GM12878 (cell line): ENCODE results near the gene POMT2. TPM values are rescaled to one million over a fixed set of nuclear protein-coding genes. Genes with fewer than 3 reads are reported as not detected.
A peak's percentile ranks its signal among the peaks of the same experiment; 100 is the strongest.

ENCODE experiments used
- ATAC-seq: fragments of 200-7000 bp; cut with Tn5 transposase; 3 replicates; pipeline ENCODE4 v1.9.1; 2020; ENCODE audit warnings: mild to moderate bottlenecking, moderate library complexity
- BruUV-seq: library from RNA; stranded (reverse); fragments of 400-500 nt; replicated peaks from 2 replicates; lab custom pipeline; 2021; lab: Mats Ljungman, UMichigan
- CTCF ChIA-PET: fragments of 300-600 bp; sonication (Branson Sonifier 250); formaldehyde crosslinking; extraction: SDS; loops from one replicate; lab custom pipeline; 2021; ENCODE audit warnings: inconsistent platforms; lab: Yijun Ruan, JAX
- POLR2A ChIA-PET: fragments of 350-600 bp; formaldehyde crosslinking; extraction: SDS; loops from one replicate; lab custom pipeline; 2021; ENCODE audit warnings: inconsistent platforms; lab: Charles Lee
- RAD21 ChIA-PET: fragments of 300-600 bp; sonication (Branson Sonifier 250); formaldehyde crosslinking; loops from one replicate; lab custom pipeline; 2023; ENCODE audit warnings: antibody characterized with exemption; ENCODE audit not compliant: unreplicated experiment; lab: Charles Lee
- SMC1A ChIA-PET: fragments of 300-600 bp; sonication (Branson Sonifier 250); formaldehyde crosslinking; loops from one replicate; lab custom pipeline; 2023; ENCODE audit not compliant: unreplicated experiment, uncharacterized antibody; lab: Charles Lee
- DNase-seq: peaks from one replicate; pipeline ENCODE4 v3.0.0-alpha.2; 2011; ENCODE audit warnings: low read depth, low spot score
- FAIRE-seq: peaks from 3 replicates; lab custom pipeline; 2011; peaks lifted over from hg19 to GRCh38; lab: Jason Lieb, UNC
- H2AFZ ChIP-seq: 2 replicates; pipeline ENCODE4 v1.6.0; 2011; ENCODE audit warnings: low read depth, low read length, control low read depth; ENCODE audit not compliant: control insufficient read depth
- H3K27ac ChIP-seq: 2 replicates; pipeline ENCODE4 v1.5.1; 2011; ENCODE audit warnings: control low read depth; ENCODE audit not compliant: control insufficient read depth, insufficient read depth
- H3K27me3 ChIP-seq, 2 experiments: replicated peaks in 1 of 2; 2 replicates each; pipeline versions ENCODE4 v1.6.0 to v1.6.1; 2011; ENCODE audit warnings: low read length in 1 of 2; ENCODE audit not compliant: control insufficient read depth in 2 of 2, insufficient read depth in 2 of 2
- H3K36me3 ChIP-seq, 2 experiments: 2 replicates each; pipeline ENCODE4 v1.5.1; 2011; ENCODE audit warnings: low read length in 1 of 2; ENCODE audit not compliant: control insufficient read depth in 2 of 2, insufficient read depth in 2 of 2
- H3K4me1 ChIP-seq: 2 replicates; pipeline ENCODE4 v1.6.1; 2011; ENCODE audit warnings: mild to moderate bottlenecking, low read length, moderate library complexity, mixed read lengths; ENCODE audit not compliant: control insufficient read depth, insufficient read depth
- H3K4me2 ChIP-seq: 2 replicates; pipeline ENCODE4 v1.6.0; 2011; ENCODE audit warnings: control low read depth; ENCODE audit not compliant: control insufficient read depth, insufficient read depth
- H3K4me3 ChIP-seq: fragments of 200-600 bp; sonication (generic); 2 replicates; pipeline ENCODE4 v1.5.1; 2016
- H3K79me2 ChIP-seq: 2 replicates; pipeline ENCODE4 v1.6.0; 2011; ENCODE audit warnings: low read length; ENCODE audit not compliant: control insufficient read depth, insufficient read depth
- H3K9ac ChIP-seq: 2 replicates; pipeline ENCODE4 v1.8.0; 2011; ENCODE audit warnings: low read length, control low read depth, mixed read lengths; ENCODE audit not compliant: control insufficient read depth, insufficient read depth
- H3K9me3 ChIP-seq: replicated peaks from 3 replicates; pipeline ENCODE4 v1.5.1; 2011; ENCODE audit warnings: mild to moderate bottlenecking, low read length; ENCODE audit not compliant: control insufficient read depth, insufficient read depth
- H4K20me1 ChIP-seq: 2 replicates; pipeline ENCODE4 v1.6.0; 2011; ENCODE audit not compliant: control insufficient read depth, insufficient read depth
- ATF7 ChIP-seq: fragments of 450-650 bp; IDR thresholded peaks from 2 replicates; pipeline ENCODE4 v1.6.1; 2016; ENCODE audit warnings: low read depth, mild to moderate bottlenecking
- BRCA1 ChIP-seq: IDR thresholded peaks from 2 replicates; pipeline ENCODE4 v1.6.1; 2011; ENCODE audit warnings: low read depth, low read length, improper control_type of control experiment
- E2F8 ChIP-seq: fragments of 450-650 bp; IDR thresholded peaks from 2 replicates; pipeline ENCODE4 v1.6.1; 2018; ENCODE audit warnings: mild to moderate bottlenecking, low read depth, moderate library complexity; ENCODE audit not compliant: partially characterized antibody
- ETV6 ChIP-seq, 2 experiments: fragments of 450-650 bp in 1 of 2; IDR thresholded peaks in 1 of 2; conservative IDR thresholded peaks in 1 of 2; 2 replicates each; pipeline ENCODE4 v1.6.1; 2014; ENCODE audit warnings: antibody characterized with exemption in 1 of 2, borderline replicate concordance in 1 of 2, low read depth in 1 of 2, mild to moderate bottlenecking in 1 of 2, moderate library complexity in 1 of 2
- EZH2 ChIP-seq: IDR thresholded peaks from 2 replicates; pipeline ENCODE4 v1.6.1; 2012; ENCODE audit warnings: low read depth, mild to moderate bottlenecking, control low read depth, inconsistent platforms, low read length, borderline replicate concordance; ENCODE audit not compliant: control insufficient read depth
- MTA3 ChIP-seq: IDR thresholded peaks from 2 replicates; pipeline ENCODE4 v1.6.1; 2012; ENCODE audit warnings: low read length, inconsistent platforms, borderline replicate concordance
- MYB ChIP-seq: fragments of 150-350 bp; IDR thresholded peaks from 2 replicates; pipeline ENCODE4 v1.6.1; 2014; ENCODE audit warnings: mild to moderate bottlenecking, low read depth, low read length, borderline replicate concordance
- POLR2AphosphoS2 ChIP-seq: IDR thresholded peaks from 2 replicates; pipeline ENCODE4 v1.6.1; 2011; ENCODE audit warnings: low read depth, mild to moderate bottlenecking, low read length, improper control_type of control experiment, moderate library complexity
- RCOR1 ChIP-seq: conservative IDR thresholded peaks from 2 replicates; pipeline ENCODE4 v1.6.1; 2012; ENCODE audit warnings: low read depth, low read length, improper control_type of control experiment
- SMAD1 ChIP-seq: fragments of 450-650 bp; IDR thresholded peaks from 2 replicates; pipeline ENCODE4 v1.6.1; 2018; ENCODE audit warnings: mild to moderate bottlenecking, low read depth; ENCODE audit not compliant: partially characterized antibody
- SUZ12 ChIP-seq: fragments of 200-600 bp; sonication (generic); IDR thresholded peaks from one replicate; pipeline ENCODE4 v1.6.1; 2018; ENCODE audit warnings: antibody characterized with exemption, mild to moderate bottlenecking; ENCODE audit not compliant: unreplicated experiment
- TCF3 ChIP-seq: IDR thresholded peaks from 2 replicates; pipeline ENCODE4 v1.6.1; 2012; ENCODE audit warnings: low read depth, mild to moderate bottlenecking, low read length, borderline replicate concordance; ENCODE audit not compliant: insufficient read depth
- ZNF687 ChIP-seq: fragments of 450-650 bp; IDR thresholded peaks from 2 replicates; pipeline ENCODE4 v1.6.1; 2017; ENCODE audit warnings: mild to moderate bottlenecking, moderate library complexity
- ZSCAN29 ChIP-seq: fragments of 450-650 bp; IDR thresholded peaks from 2 replicates; pipeline ENCODE4 v1.6.1; 2017; ENCODE audit warnings: mild to moderate bottlenecking, moderate library complexity
- ZZZ3 ChIP-seq: IDR thresholded peaks from 2 replicates; pipeline ENCODE4 v1.6.1; 2011; ENCODE audit warnings: low read depth; ENCODE audit not compliant: control insufficient read depth, insufficient read length
- WGBS: methylation state at CpG from one replicate; pipeline ENCODE4 v1.1.6; 2016; ENCODE audit warnings: low lambda C conversion rate; ENCODE audit not compliant: insufficient replicate concordance, insufficient coverage; ENCODE audit errors: missing lambda C conversion rate; 5-methylcytosine and 5-hydroxymethylcytosine counted together
- in situ Hi-C: fragments of 300-500 bp; cut with MboI; formaldehyde crosslinking; loops from 9 replicates; pipeline ENCODE4 v1.14.3; 2018; ENCODE audit warnings: mixed read lengths
- intact Hi-C: fragments of 100-400 bp; cut with micrococcal nuclease; formaldehyde crosslinking; loops from one replicate; pipeline ENCODE4 v1.14.2; 2022; ENCODE audit not compliant: unreplicated experiment
- polyA plus RNA-seq, 11 experiments: library from polyadenylated mRNA; depleted of rRNA in 4 of 11; unstranded in 6 of 11; stranded (reverse) in 5 of 11; fragments of >200 nt; fragmentation: Nextera tagmentation in 4 of 11; fragmentation: Illumina TruSeq in 1 of 11; extraction: Ambion mirVana in 4 of 11; extraction: Trizol in 1 of 11; gene quantifications; 1 replicate in 1 of 11; 2 replicates in 10 of 11; pipeline versions ENCODE4 v1.2.1 to v1.2.3, GENCODE V29; 2011 to 2016; ENCODE audit warnings: inconsistent platforms in 2 of 11, missing spikeins in 2 of 11, low read depth in 1 of 11
- total RNA-seq, 4 experiments: library from RNA; depleted of rRNA in 3 of 4; stranded (reverse); fragments of >200 nt in 3 of 4; fragmentation: Illumina TruSeq in 1 of 4; extraction: Trizol in 1 of 4; gene quantifications; 2 replicates each; pipeline versions ENCODE4 v1.2.1 to v1.2.3, GENCODE V29; 2013 to 2021
- TF ChIP-seq, protein P1 (sequence below): fragments of 450-650 bp; IDR thresholded peaks from 2 replicates; pipeline ENCODE4 v1.6.1; 2017; ENCODE audit warnings: borderline replicate concordance

Gene POMT2
- total and polyA plus RNA-seq, 10 of the 15 experiments (the other 5 are each of a cell fraction or from before 2014, with no cell fraction given) = 0.23 to 13.9 (median 6.5) TPM

- Histone ChIP-seq H3K9ac (no peak overlapping the region), H3K9me3 (no peaks in the 10 kb centered on the region), H3K4me2 (no peak overlapping the region), H3K36me3 (no peaks in the 10 kb centered on the region), H3K79me2 (no peaks in the 10 kb centered on the region), H2AFZ (no peak overlapping the region), H3K4me1 (no peaks in the 10 kb centered on the region), H3K27me3 (peaks cover 0 to 6% of the 10 kb centered on the region in 2 experiments; a peak in 3 of 4 replicates), H3K4me3 (no peak overlapping the region), H4K20me1 (no peaks in the 10 kb centered on the region), H3K27ac (no peak overlapping the region)
- BruUV-seq = no TSS peak
- ChIA-PET POLR2A (no interaction called here), SMC1A (no interaction called here), RAD21 (no interaction called here), CTCF (interaction anchor here (0.8 kb wide), 1 partner anchor 174 kb away, joined by 3 read pairs; no protein-coding TSS in a partner anchor)
- DNase-seq = no peak
- ATAC-seq = peak; percentile 38; the same call in 2 of the 3 replicates
- intact Hi-C loops (no loop called here), in situ Hi-C loops (no loop called here)
- 31% methylated on average over 8 of the region's 8 CpGs for WGBS
- no peak for FAIRE-seq
- TF ChIP-seq TCF3 (no peak), MTA3 (no peak), E2F8 (no peak), SUZ12 (no peak), ZSCAN29 (no peak), ZZZ3 (no peak), RCOR1 (no peak), BRCA1 (no peak), ETV6 (conservative IDR thresholded peaks at IDR 0.05 in 1 of 2, IDR thresholded peaks at IDR 0.05 in 1 of 2; ENCODE audit: borderline replicate concordance in 1 of 2, low read depth in 1 of 2) (no peak), ATF7 (no peak), POLR2AphosphoS2 (no peak), ZNF687 (no peak), EZH2 (no peak), MYB (no peak), SMAD1 (no peak)
- TF ChIP-seq, protein P1, sequence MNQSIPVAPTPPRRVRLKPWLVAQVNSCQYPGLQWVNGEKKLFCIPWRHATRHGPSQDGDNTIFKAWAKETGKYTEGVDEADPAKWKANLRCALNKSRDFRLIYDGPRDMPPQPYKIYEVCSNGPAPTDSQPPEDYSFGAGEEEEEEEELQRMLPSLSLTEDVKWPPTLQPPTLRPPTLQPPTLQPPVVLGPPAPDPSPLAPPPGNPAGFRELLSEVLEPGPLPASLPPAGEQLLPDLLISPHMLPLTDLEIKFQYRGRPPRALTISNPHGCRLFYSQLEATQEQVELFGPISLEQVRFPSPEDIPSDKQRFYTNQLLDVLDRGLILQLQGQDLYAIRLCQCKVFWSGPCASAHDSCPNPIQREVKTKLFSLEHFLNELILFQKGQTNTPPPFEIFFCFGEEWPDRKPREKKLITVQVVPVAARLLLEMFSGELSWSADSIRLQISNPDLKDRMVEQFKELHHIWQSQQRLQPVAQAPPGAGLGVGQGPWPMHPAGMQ = no peak
- TF ChIP-seq, all 136 proteins: peak for 0
These were observed 51.6 kb downstream of the POMT2 start for GRCh38 chr14:77268989-77269600.
